Left lung (tissue), 10 donors: ENCODE results near the gene LRRC4C. TPM values are rescaled to one million over a fixed set of nuclear protein-coding genes. Genes with fewer than 3 reads are reported as not detected.
A peak's percentile ranks its signal among the peaks of the same experiment; 100 is the strongest.

Experiments
- ATAC-seq: fragments of 200-7000 bp; cut with Tn5 transposase; one replicate; pipeline ENCODE4 v1.9.1; 2020; ENCODE audit warnings: moderate library complexity
- DNase-seq, 4 donors: peaks; one replicate each; pipeline ENCODE4 v3.0.0-alpha.2; 2013 to 2020
- H3K27ac ChIP-seq, 2 donors: fragments of 200-600 bp; sonication (generic) in 1 of 2; one replicate each; pipeline versions ENCODE4 v1.5.0 to v1.8.0; 2020 to 2021
- H3K27me3 ChIP-seq, 2 donors: fragments of 200-600 bp; sonication (generic) in 1 of 2; one replicate each; pipeline versions ENCODE4 v1.5.0 to v1.8.0; 2020 to 2021
- H3K36me3 ChIP-seq, 2 donors: fragments of 200-600 bp; sonication (generic) in 1 of 2; one replicate each; pipeline versions ENCODE4 v1.5.0 to v1.8.0; 2020 to 2021
- H3K4me1 ChIP-seq, 2 donors: fragments of 200-600 bp; one replicate each; pipeline ENCODE4 v1.8.0; 2021
- H3K4me3 ChIP-seq, 2 donors: fragments of 200-600 bp; sonication (generic) in 1 of 2; one replicate each; pipeline versions ENCODE4 v1.5.0 to v1.8.0; 2020 to 2021; ENCODE audit warnings: mild to moderate bottlenecking in 1 of 2
- H3K9me3 ChIP-seq, 2 donors: fragments of 200-600 bp; sonication (generic) in 1 of 2; one replicate each; pipeline versions ENCODE4 v1.5.0 to v1.8.0; 2020 to 2021
- intact Hi-C, 2 donors: fragments of 100-400 bp; cut with DNase I; formaldehyde crosslinking; loops; one replicate each; pipeline versions ENCODE4 v1.11.2 to v1.14.2; 2022
- polyA plus RNA-seq, 6 donors: library from polyadenylated mRNA; unstranded; fragments of 120-200 nt; gene quantifications; one replicate each; pipeline ENCODE4 v1.2.1, GENCODE V29; 2013; ENCODE audit not compliant: insufficient read length in 6 of 6
- total RNA-seq, 2 donors: library from RNA; stranded (reverse); fragmentation: NEBNext Ultra II Directional; extraction: Animal tissue kit (Norgen Biotek cat#: 25700); gene quantifications; one replicate each; pipeline ENCODE4 v1.2.1, GENCODE V29; 2021
- TF ChIP-seq, protein P1 (sequence below), 2 donors: fragments of 200-600 bp; sonication (generic) in 1 of 2; IDR thresholded peaks; one replicate each; pipeline versions ENCODE4 v1.5.0 to v1.8.0; 2021; ENCODE audit warnings: antibody characterized with exemption in 2 of 2
- donor health status: DM: no; HTN: yes; CAD: no.
- donor health status: DM: no; HTN: no; CAD: no.

The LRRC4C gene
- total and polyA plus RNA-seq, 8 donors: 0.50 to 6.8 (median 4.2) TPM

DNA sequence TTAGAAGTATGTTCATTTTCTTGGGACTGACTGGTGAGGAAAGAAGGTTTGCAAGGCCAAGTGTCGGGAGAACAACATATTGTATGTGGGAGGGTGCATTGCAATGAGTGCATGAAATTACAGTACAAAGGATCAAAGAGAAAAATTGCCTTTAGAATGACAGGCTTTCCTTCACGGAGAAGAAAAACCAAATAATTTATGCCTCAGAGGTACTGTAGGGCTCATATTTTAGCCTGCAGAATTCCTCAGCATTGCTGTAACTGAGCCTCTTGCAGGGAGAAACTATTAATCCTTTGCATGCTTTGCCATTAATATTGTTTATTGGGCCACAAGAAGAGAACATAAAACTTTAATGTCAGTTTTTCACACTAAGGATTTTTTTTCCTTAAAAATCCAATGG is 60.1 kb downstream of the LRRC4C start:
- no peak overlapping the region for H3K4me3 ChIP-seq
- no peaks in the 10 kb centered on the region for H3K27me3 ChIP-seq
- intact Hi-C loops: no loop called here
- TF ChIP-seq, protein P1, sequence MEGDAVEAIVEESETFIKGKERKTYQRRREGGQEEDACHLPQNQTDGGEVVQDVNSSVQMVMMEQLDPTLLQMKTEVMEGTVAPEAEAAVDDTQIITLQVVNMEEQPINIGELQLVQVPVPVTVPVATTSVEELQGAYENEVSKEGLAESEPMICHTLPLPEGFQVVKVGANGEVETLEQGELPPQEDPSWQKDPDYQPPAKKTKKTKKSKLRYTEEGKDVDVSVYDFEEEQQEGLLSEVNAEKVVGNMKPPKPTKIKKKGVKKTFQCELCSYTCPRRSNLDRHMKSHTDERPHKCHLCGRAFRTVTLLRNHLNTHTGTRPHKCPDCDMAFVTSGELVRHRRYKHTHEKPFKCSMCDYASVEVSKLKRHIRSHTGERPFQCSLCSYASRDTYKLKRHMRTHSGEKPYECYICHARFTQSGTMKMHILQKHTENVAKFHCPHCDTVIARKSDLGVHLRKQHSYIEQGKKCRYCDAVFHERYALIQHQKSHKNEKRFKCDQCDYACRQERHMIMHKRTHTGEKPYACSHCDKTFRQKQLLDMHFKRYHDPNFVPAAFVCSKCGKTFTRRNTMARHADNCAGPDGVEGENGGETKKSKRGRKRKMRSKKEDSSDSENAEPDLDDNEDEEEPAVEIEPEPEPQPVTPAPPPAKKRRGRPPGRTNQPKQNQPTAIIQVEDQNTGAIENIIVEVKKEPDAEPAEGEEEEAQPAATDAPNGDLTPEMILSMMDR (IDR thresholded peaks at IDR 0.05): no peak
- no peak for DNase-seq
- no peak for ATAC-seq
- no peaks in the 10 kb centered on the region for H3K36me3 ChIP-seq
- H3K4me1 ChIP-seq: peaks cover 4 to 5% of the 10 kb centered on the region in 2 donors
- peak overlapping the region in 1 of 2 donors; percentile 10 for H3K27ac ChIP-seq
- no peaks in the 10 kb centered on the region for H3K9me3 ChIP-seq

DNA sequence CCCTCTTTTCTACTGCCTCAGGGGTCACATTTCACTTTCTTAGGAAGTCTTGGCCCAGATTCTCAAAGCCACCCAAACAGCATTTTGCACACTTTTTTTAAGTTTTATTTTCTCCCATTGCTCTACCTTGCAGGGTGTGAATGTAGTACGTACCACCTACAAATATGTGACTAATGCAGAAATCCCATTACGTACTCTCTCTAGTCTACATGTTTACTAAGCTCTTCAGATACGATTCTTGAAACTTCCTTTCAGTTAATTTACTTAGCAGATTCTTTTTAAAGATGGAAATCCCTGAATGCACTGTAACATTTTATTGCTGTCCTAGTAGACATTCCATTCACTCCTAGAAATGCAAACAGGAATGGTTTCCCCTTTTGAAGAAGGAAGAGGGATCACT is 61.3 kb downstream of the LRRC4C start:
- DNase-seq: peak in 1 of 4 donors; percentile 40
- Histone ChIP-seq H3K4me3 (no peak overlapping the region), H3K36me3 (no peaks in the 10 kb centered on the region), H3K9me3 (no peaks in the 10 kb centered on the region), H3K27me3 (no peaks in the 10 kb centered on the region), H3K27ac (peak overlapping the region in 1 of 2 donors; percentile 22), H3K4me1 (peaks cover 4 to 5% of the 10 kb centered on the region in 2 donors)
- TF ChIP-seq, protein P1 (IDR thresholded peaks at IDR 0.05): no peak
- intact Hi-C loops: no loop called here
- peak; percentile 87 for ATAC-seq

DNA sequence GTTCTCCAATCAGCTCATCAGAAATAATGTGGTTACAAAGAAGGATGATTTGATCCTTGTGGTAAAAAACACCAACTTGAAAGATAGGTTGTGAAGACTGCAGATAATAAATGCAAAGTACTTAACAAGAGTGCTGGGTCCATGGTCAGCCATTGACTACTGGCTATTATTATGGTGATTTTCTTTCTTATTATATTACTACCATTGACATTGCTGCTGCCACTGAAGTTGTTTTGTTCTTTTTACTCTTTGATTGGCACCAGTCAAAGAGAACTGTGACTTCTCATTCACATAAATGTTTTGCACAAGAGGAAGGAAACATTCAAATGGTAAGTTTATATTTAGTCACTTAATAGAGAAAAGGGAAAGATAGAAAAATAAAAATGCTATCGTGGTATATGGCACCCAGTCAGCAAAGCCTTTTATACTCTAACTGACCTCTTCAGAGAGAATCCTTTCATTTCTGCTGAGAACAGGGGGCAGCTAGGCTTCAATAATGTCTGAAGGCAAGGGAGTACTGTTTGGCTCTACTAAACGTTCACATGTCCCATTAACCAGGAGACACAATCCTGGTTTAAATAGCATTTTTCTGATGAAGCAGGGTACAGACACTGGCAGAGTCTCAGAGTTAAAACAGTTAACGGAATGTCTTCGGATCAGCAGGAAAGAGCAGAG is 64.8 kb downstream of the LRRC4C start:
- TF ChIP-seq, protein P1 (IDR thresholded peaks at IDR 0.05): no peak
- H3K27ac ChIP-seq: no peak overlapping the region
- H3K4me3 ChIP-seq: no peak overlapping the region
- ATAC-seq (no peak), DNase-seq (no peak)
- H3K27me3 ChIP-seq: no peaks in the 10 kb centered on the region
- intact Hi-C loops: no loop called here
- H3K36me3 ChIP-seq: no peaks in the 10 kb centered on the region
- H3K9me3 ChIP-seq: no peaks in the 10 kb centered on the region
- peaks cover 4 to 5% of the 10 kb centered on the region in 2 donors for H3K4me1 ChIP-seq

DNA sequence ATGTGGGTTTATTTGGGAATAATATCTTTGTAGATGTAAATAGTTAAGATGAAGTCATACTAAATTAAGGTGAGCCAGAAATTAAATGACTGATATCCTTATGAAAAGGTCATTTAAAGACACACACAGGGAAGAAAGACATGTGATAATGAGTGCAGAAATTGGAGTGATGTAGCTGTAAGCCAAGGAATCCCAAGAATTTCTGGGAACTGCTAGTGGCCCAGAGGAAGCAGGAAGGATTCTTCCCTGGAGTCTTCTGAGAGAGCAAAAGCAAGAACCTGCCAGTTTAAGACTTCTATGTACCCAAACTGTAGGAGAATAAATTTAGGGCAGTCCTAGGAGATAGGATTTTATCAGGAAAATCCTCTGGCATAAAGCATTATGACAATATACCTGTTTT is 66.9 kb downstream of the LRRC4C start:
- no peaks in the 10 kb centered on the region for H3K4me1 ChIP-seq
- H3K9me3 ChIP-seq: no peaks in the 10 kb centered on the region
- no peak overlapping the region for H3K4me3 ChIP-seq
- no peak overlapping the region for H3K27ac ChIP-seq
- intact Hi-C loops: no loop called here
- ATAC-seq: no peak
- no peak for DNase-seq
- H3K36me3 ChIP-seq: no peaks in the 10 kb centered on the region
- H3K27me3 ChIP-seq: no peaks in the 10 kb centered on the region
- TF ChIP-seq, protein P1 (IDR thresholded peaks at IDR 0.05): no peak

DNA sequence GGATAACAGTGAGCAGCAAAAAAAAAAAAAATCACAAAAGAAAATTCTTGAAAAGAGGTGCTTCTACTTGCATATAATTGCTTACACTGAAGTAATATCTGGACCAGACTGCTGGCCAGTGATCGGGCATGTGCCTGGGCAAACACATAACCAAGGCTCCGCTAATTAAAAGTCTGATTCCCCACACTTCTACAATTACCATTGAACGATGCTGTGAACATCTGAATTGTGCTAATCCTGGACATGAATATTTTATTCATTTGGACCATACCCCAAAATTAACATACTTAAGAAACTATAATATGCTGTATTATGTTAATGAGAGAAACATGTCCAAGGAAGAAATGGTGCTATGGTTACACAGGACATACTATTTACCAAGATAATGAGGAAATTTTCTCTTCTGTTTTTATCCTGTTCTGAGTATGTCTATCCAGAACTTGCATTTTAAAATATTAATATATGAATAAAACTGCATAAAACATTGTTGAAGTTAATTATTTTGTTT is 69.8 kb downstream of the LRRC4C start:
- H3K4me3 ChIP-seq: no peak overlapping the region
- intact Hi-C loops: no loop called here
- TF ChIP-seq, protein P1 (IDR thresholded peaks at IDR 0.05): no peak

More for the DNA sequence above, 69.8 kb downstream of the LRRC4C start:
- no peaks in the 10 kb centered on the region for H3K4me1 ChIP-seq
- H3K9me3 ChIP-seq: no peaks in the 10 kb centered on the region
- H3K27ac ChIP-seq: no peak overlapping the region
- DNase-seq (no peak), ATAC-seq (no peak)
- no peaks in the 10 kb centered on the region for H3K36me3 ChIP-seq
- no peaks in the 10 kb centered on the region for H3K27me3 ChIP-seq
